ENCODE data around the gene ITPKC. TPM values are rescaled to one million over a fixed set of nuclear protein-coding genes. Genes with fewer than 3 reads are reported as not detected.

Gene ITPKC
- 10 to 100 TPM in 3 of 4 donors, 1 to 10 TPM in 1; 6.9 to 16.7 (median 14.2) TPM for total RNA-seq
- polyA plus RNA-seq = 10 to 100 TPM; 10.2 to 19.2 (median 16.6) TPM
- long read RNA-seq, donor 1, transcript ITPKC-201 (7 exons, 3,385 nt) = major isoform, 24 of 35 reads
- long read RNA-seq, donor 1, partial matches to known transcripts = 5 of 35 reads
- long read RNA-seq, donor 1, other reads (novel, unspliced or antisense) = 6 of 35 reads
- long read RNA-seq, donor 2, transcript ITPKC-201 (7 exons, 3,385 nt) = major isoform, 65 of 84 reads
- long read RNA-seq, donor 2, partial matches to known transcripts = 9 of 84 reads
- long read RNA-seq, donor 2, other reads (novel, unspliced or antisense) = 10 of 84 reads

DNA sequence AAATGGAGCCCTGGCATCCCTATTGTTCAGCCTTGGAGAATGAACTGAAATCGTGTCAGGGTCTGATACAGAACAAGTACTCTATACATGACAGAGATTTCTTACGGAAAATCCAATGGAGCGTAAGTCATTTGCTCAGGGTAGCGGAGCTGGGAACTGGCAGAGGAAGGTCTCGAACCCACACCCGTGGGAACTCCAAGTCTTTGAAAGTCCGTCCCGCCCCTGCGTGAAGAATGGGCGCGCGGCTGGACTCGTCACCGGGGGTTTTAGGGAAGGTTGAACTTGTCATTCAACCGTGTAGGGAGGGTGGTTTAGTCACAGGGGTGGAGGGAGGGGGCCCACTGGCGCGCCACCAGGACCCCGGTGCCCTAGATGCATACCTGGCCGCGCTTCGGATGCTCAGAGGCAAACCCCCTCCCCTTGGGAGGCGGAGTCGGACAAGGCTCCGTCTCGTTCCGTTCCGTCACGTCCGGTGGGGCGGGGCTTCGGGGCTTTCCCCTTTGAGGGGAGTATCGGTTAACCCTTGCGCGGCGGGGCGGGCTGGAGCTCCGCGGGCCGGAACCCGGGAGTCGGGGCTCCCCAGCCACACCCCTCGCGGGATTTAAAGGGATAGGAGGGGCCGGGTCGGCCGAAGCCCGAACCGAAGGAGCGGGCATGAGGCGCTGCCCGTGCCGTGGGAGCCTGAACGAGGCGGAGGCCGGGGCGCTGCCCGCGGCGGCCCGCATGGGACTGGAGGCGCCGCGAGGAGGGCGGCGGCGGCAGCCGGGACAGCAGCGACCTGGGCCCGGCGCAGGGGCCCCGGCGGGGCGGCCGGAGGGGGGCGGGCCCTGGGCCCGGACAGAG lies at the start of gene ITPKC, which contains the start of gene COQ8B:
Gene ITPKC (plus strand): TSS at position 631 of the 843 bp plus-strand sequence. CDS start 24 bp downstream, at position 655.
Gene COQ8B (minus strand): TSS at position 405 of the 843 bp plus-strand sequence. CDS start 2,254 bp downstream, outside the sequence.
- DNase-seq = peak; percentile 100
- Histone ChIP-seq H3K27ac (peak within 1 kb of the TSS; percentile 96), H3K36me3 (ENCODE audit: insufficient read depth in 1 of 2, low read depth in 1 of 2) (peaks cover 0 to 18% of the 10 kb centered on the region in 2 donors), H3K4me3 (peak within 1 kb of the TSS; percentile 76), H3K4me1 (peaks cover 37% of the 10 kb centered on the region), H3K27me3 (ENCODE audit: insufficient read depth in 3 of 3, low read length in 2 of 3) (no peaks in the 10 kb centered on the region), H3K9me3 (no peaks in the 10 kb centered on the region)
- WGBS, 3 donors = 1% methylated on average over 61 to 76 of the region's 76 CpGs
- peak; percentile 32 for TF ChIP-seq CTCF (IDR thresholded peaks at IDR 0.05)
- peak; percentile 81 to 86 (median 82) for ATAC-seq
- intact Hi-C loops (cut with DNase I) = loop anchor here in 1 of 2 donors (5.0 kb wide), 2 partner anchors 36 to 91 kb away; partner anchors contain the start of genes ACTMAP and SNRPA

DNA sequence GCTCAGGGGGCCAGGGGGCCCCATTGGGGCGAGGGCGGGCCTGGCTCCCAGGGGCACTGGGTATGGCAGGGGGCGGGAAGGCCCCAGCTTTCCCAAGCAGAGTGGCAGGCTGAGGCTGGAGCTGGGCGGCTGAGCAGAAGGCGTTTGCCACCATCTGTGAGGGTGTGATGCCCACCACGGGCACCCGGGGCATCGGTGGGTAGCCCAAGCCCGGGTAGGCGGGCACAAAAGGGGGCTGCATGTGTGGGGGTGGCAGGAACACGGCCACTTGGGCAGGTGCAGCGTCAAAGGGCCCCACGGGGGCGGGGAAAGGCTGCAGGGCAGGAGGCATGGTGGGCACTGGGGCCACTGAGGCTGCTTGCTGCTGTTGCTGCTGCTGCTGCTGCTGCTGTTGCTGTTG lies 49.3 kb upstream of the ITPKC start:
- no peak for DNase-seq
- ATAC-seq = no peak
- Histone ChIP-seq H3K4me3 (no peak overlapping the region), H3K27ac (no peak overlapping the region), H3K4me1 (no peaks in the 10 kb centered on the region), H3K9me3 (no peaks in the 10 kb centered on the region), H3K27me3 (ENCODE audit: insufficient read depth in 3 of 3, low read length in 2 of 3) (no peaks in the 10 kb centered on the region), H3K36me3 (ENCODE audit: insufficient read depth in 1 of 2, low read depth in 1 of 2) (peaks cover 0 to 54% of the 10 kb centered on the region in 2 donors)
- intact Hi-C loops (cut with DNase I) = loop anchor here in 1 of 2 donors (10.0 kb wide), 2 partner anchors 137 to 477 kb away; no protein-coding TSS in a partner anchor
- TF ChIP-seq CTCF (IDR thresholded peaks at IDR 0.05) = no peak
- WGBS, 3 donors = 85 to 88% (median 88%) methylated on average over 9 to 14 of the region's 14 CpGs

GRCh38 chr19:40668991-40669614 lies 47.8 kb upstream of the ITPKC start:
- Histone ChIP-seq H3K27me3 (ENCODE audit: insufficient read depth in 3 of 3, low read length in 2 of 3) (no peaks in the 10 kb centered on the region), H3K27ac (no peak overlapping the region), H3K36me3 (ENCODE audit: insufficient read depth in 1 of 2, low read depth in 1 of 2) (peaks cover 3 to 69% of the 10 kb centered on the region in 2 donors), H3K4me1 (no peaks in the 10 kb centered on the region), H3K4me3 (no peak overlapping the region), H3K9me3 (no peaks in the 10 kb centered on the region)
- 87 to 94% (median 93%) methylated on average over 7 of the region's 7 CpGs for WGBS, 3 donors
- no peak for TF ChIP-seq CTCF (IDR thresholded peaks at IDR 0.05)
- DNase-seq (no peak), ATAC-seq (no peak)
- intact Hi-C loops (cut with DNase I) = loop anchor here in 1 of 2 donors (10.0 kb wide), 2 partner anchors 136 to 476 kb away; no protein-coding TSS in a partner anchor

DNA sequence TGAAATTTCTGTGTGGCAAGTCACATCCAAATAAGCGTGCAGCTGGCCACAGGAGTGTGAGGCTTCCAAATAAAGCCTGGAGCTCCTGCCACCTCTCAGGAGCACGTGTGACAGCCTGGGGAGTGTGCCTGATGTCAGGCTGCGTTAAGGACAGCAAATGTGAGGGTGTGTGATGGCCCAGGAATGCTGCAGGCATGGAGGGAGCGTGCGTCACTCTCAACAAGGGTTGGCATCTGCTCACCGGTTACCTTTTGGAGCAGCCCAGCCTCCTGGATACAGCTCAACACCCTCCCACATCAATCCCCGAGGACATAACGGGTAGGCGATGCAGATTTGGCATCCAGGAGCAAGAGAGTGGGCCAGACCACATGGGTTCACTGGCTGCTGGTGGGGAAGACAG lies 45.5 kb upstream of the ITPKC start:
- no peaks in the 10 kb centered on the region for H3K4me1 ChIP-seq
- H3K27ac ChIP-seq = peak overlapping the region; percentile 60
- WGBS, 3 donors = 29 to 50% (median 38%) methylated on average over 9 of the region's 9 CpGs
- ATAC-seq (peak; percentile 76 to 83 (median 80)), DNase-seq (peak in 1 of 2 donors; percentile 61)
- no peaks in the 10 kb centered on the region for H3K27me3 ChIP-seq (ENCODE audit: insufficient read depth in 3 of 3, low read length in 2 of 3)
- no peaks in the 10 kb centered on the region for H3K9me3 ChIP-seq
- no peak overlapping the region for H3K4me3 ChIP-seq
- intact Hi-C loops (cut with DNase I) = no loop called here
- peaks cover 3 to 88% of the 10 kb centered on the region in 2 donors for H3K36me3 ChIP-seq (ENCODE audit: insufficient read depth in 1 of 2, low read depth in 1 of 2)
- no peak for TF ChIP-seq CTCF (IDR thresholded peaks at IDR 0.05)
